ENCODE measurements around the gene YJU2. TPM values are rescaled to one million over a fixed set of nuclear protein-coding genes. Genes with fewer than 3 reads are reported as not detected.
A peak's percentile ranks its signal among the peaks of the same experiment; 100 is the strongest.

The YJU2 gene
- total RNA-seq, 1 experiment from 2014 or later: 11.0 TPM

GRCh38 chr19:4267101-4267900 is 20.4 kb downstream of the YJU2 start:
- POLR2A ChIA-PET (ENCODE audit: unreplicated experiment): interaction anchor here (0.7 kb wide), 1 partner anchor 268 kb away, joined by 14 read pairs; the partner anchor contains the start of gene PLIN5
- TF ChIP-seq CTCF (conservative IDR thresholded peaks at IDR 0.05) (peak; percentile 68), EZH2 (IDR thresholded peaks at IDR 0.05; ENCODE audit: low read depth) (no peak)

GRCh38 chr19:4267901-4268815 is 21.3 kb downstream of the YJU2 start:
- intact Hi-C loops (cut with micrococcal nuclease; ENCODE audit: unreplicated experiment): loop anchor here (1.0 kb wide), 1 partner anchor 84 kb away; no protein-coding TSS in a partner anchor
- DNase-seq: no peak
- no peaks in the 10 kb centered on the region for H3K27me3 ChIP-seq (ENCODE audit: insufficient read depth, low read depth)
- H3K9me2 ChIP-seq (ENCODE audit: insufficient read depth): no peaks in the 10 kb centered on the region
- no peaks in the 10 kb centered on the region for H3K79me2 ChIP-seq (ENCODE audit: low read depth)
- H3K9me3 ChIP-seq (ENCODE audit: insufficient read depth, low read depth): no peaks in the 10 kb centered on the region
- H3K36me3 ChIP-seq (ENCODE audit: low read depth): no peaks in the 10 kb centered on the region
- no peaks in the 10 kb centered on the region for H4K20me1 ChIP-seq (ENCODE audit: insufficient read depth)
- no peaks in the 10 kb centered on the region for H3K4me1 ChIP-seq (replicated peaks; ENCODE audit: insufficient read depth)
- no peak overlapping the region for H3K4me2 ChIP-seq
- no TSS peak for BruUV-seq (replicated peaks)
- TF ChIP-seq EZH2 (IDR thresholded peaks at IDR 0.05; ENCODE audit: low read depth) (no peak), CTCF (conservative IDR thresholded peaks at IDR 0.05) (no peak)
- ChIA-PET CTCF (interaction anchor here (0.6 to 1.9 kb wide), 6 partner anchors 74 to 1319 kb away, joined by 3 to 9 read pairs (median 4); no protein-coding TSS in a partner anchor), POLR2A (ENCODE audit: unreplicated experiment) (interaction anchor here (0.7 kb wide), 1 partner anchor 267 kb away, joined by 14 read pairs; the partner anchor contains the start of gene PLIN5)
- no peak overlapping the region for H2AFZ ChIP-seq
- no peaks in the 10 kb centered on the region for H3F3A ChIP-seq (ENCODE audit: insufficient read depth, low read depth)
- no peak overlapping the region for H3K4me3 ChIP-seq
- H3K27ac ChIP-seq: no peak overlapping the region

More at GRCh38 chr19:4267101-4267900, 20.4 kb downstream of the YJU2 start:
- H3K9me2 ChIP-seq (ENCODE audit: insufficient read depth): no peaks in the 10 kb centered on the region
- no peaks in the 10 kb centered on the region for H3K79me2 ChIP-seq (ENCODE audit: low read depth)
- no peaks in the 10 kb centered on the region for H3K9me3 ChIP-seq (ENCODE audit: insufficient read depth, low read depth)
- no peaks in the 10 kb centered on the region for H3K27me3 ChIP-seq (ENCODE audit: insufficient read depth, low read depth)
- no TSS peak for BruUV-seq (replicated peaks)
- H3K36me3 ChIP-seq (ENCODE audit: low read depth): no peaks in the 10 kb centered on the region
- intact Hi-C loops (cut with micrococcal nuclease; ENCODE audit: unreplicated experiment): loop anchor here (1.0 kb wide), 1 partner anchor 85 kb away; no protein-coding TSS in a partner anchor
- no peaks in the 10 kb centered on the region for H3F3A ChIP-seq (ENCODE audit: insufficient read depth, low read depth)
- H3K4me3 ChIP-seq: no peak overlapping the region
- H2AFZ ChIP-seq: no peak overlapping the region
- CTCF ChIA-PET: interaction anchor here (0.6 to 1.9 kb wide), 5 partner anchors 77 to 1320 kb away, joined by 3 to 9 read pairs (median 5); no protein-coding TSS in a partner anchor
- H3K4me2 ChIP-seq: no peak overlapping the region
- DNase-seq: peak; percentile 27 to 42
- no peak overlapping the region for H3K27ac ChIP-seq
- no peaks in the 10 kb centered on the region for H3K4me1 ChIP-seq (replicated peaks; ENCODE audit: insufficient read depth)
- no peaks in the 10 kb centered on the region for H4K20me1 ChIP-seq (ENCODE audit: insufficient read depth)

- H3K79me2 ChIP-seq (ENCODE audit: low read depth): no peaks in the 10 kb centered on the region
Measured at GRCh38 chr19:4268816-4269430, 22.0 kb downstream of the YJU2 start.

More at GRCh38 chr19:4268816-4269430, 22.0 kb downstream of the YJU2 start:
- no peak for TF ChIP-seq EZH2 (IDR thresholded peaks at IDR 0.05; ENCODE audit: low read depth)
- no peak for TF ChIP-seq CTCF (conservative IDR thresholded peaks at IDR 0.05)
- Histone ChIP-seq H3K36me3 (ENCODE audit: low read depth) (no peaks in the 10 kb centered on the region), H3K9me3 (ENCODE audit: insufficient read depth, low read depth) (no peaks in the 10 kb centered on the region), H3K4me2 (no peak overlapping the region), H3K4me3 (no peak overlapping the region), H2AFZ (no peak overlapping the region), H3K27ac (no peak overlapping the region), H3F3A (ENCODE audit: insufficient read depth, low read depth) (no peaks in the 10 kb centered on the region), H3K9me2 (ENCODE audit: insufficient read depth) (no peaks in the 10 kb centered on the region), H4K20me1 (ENCODE audit: insufficient read depth) (no peaks in the 10 kb centered on the region), H3K4me1 (replicated peaks; ENCODE audit: insufficient read depth) (no peaks in the 10 kb centered on the region), H3K27me3 (ENCODE audit: insufficient read depth, low read depth) (no peaks in the 10 kb centered on the region)
- ChIA-PET CTCF (interaction anchor here (0.6 kb wide), 1 partner anchor 73 kb away, joined by 3 read pairs; no protein-coding TSS in a partner anchor), POLR2A (ENCODE audit: unreplicated experiment) (no interaction called here)
- DNase-seq: no peak
- intact Hi-C loops (cut with micrococcal nuclease; ENCODE audit: unreplicated experiment): no loop called here
- BruUV-seq (replicated peaks): no TSS peak

Measured in PC-9 (cell line).